Testis (tissue), 3 donors: ENCODE data around the gene SLC6A6. TPM values are rescaled to one million over a fixed set of nuclear protein-coding genes. Genes with fewer than 3 reads are reported as not detected.

Experiments
- DNase-seq: peaks from one replicate; pipeline ENCODE4 v3.0.0-alpha.2; 2019
- H3K27ac ChIP-seq, 2 donors: fragments of 200-600 bp; sonication (generic); one replicate each; pipeline ENCODE4 v1.5.1; 2019
- H3K27me3 ChIP-seq: fragments of 200-600 bp; sonication (generic); one replicate; pipeline ENCODE4 v1.5.1; 2019
- H3K36me3 ChIP-seq: fragments of 200-600 bp; sonication (generic); one replicate; pipeline ENCODE4 v1.5.1; 2017; ENCODE audit warnings: low read depth; ENCODE audit errors: missing control alignments
- H3K4me1 ChIP-seq: fragments of 200-600 bp; sonication (generic); one replicate; pipeline ENCODE4 v1.5.1; 2019
- H3K4me3 ChIP-seq, 2 donors: fragments of 200-600 bp; sonication (generic); one replicate each; pipeline ENCODE4 v1.5.1; 2017 to 2019
- H3K9me3 ChIP-seq: fragments of 200-600 bp; sonication (generic); one replicate; pipeline ENCODE4 v1.5.1; 2017
- CTCF ChIP-seq, 3 experiments: fragments of 450-650 bp in 2 of 3; fragments of 200-600 bp in 1 of 3; sonication (generic) in 1 of 3; IDR thresholded peaks; one replicate each; pipeline ENCODE4 v1.5.1; 2016 to 2019; ENCODE audit warnings: antibody characterized with exemption in 3 of 3, mild to moderate bottlenecking in 2 of 3, moderate library complexity in 1 of 3
- POLR2A ChIP-seq: fragments of 450-650 bp; IDR thresholded peaks from one replicate; pipeline ENCODE4 v1.6.1; 2017; ENCODE audit warnings: antibody characterized with exemption, mild to moderate bottlenecking, moderate library complexity
- WGBS, 2 donors: methylation state at CpG; one replicate each; pipeline ENCODE4 v1.1.5; 2018; 5-methylcytosine and 5-hydroxymethylcytosine counted together
- intact Hi-C: fragments of 100-400 bp; cut with DNase I; formaldehyde crosslinking; loops from one replicate; pipeline ENCODE4 v1.15.1; 2023; ENCODE audit warnings: low total_unique reads
- polyA plus RNA-seq: library from polyadenylated mRNA; stranded (reverse); fragments of 350-450 nt; fragmentation: Illumina TruSeq; extraction: RNeasy Lipid Tissue Mini Kit (QIAGEN cat#74804); gene quantifications from one replicate; pipeline ENCODE4 v1.2.3, GENCODE V29; 2014; ENCODE audit warnings: low read depth, low replicate concordance; ENCODE audit not compliant: insufficient read depth
- total RNA-seq, 2 donors: library from RNA; depleted of rRNA; stranded (reverse); fragments of >200 nt; gene quantifications; one replicate each; pipeline ENCODE4 v1.2.3, GENCODE V29; 2016

SLC6A6 gene
- total and polyA plus RNA-seq, 3 donors from 2014 or later, result 9.7 to 14.9 (median 13.7) TPM

GRCh38 chr3:14397940-14398796, 4.2 kb upstream of the SLC6A6 start:
- H3K36me3 ChIP-seq, result no peaks in the 10 kb centered on the region
- no peaks in the 10 kb centered on the region for H3K27me3 ChIP-seq
- H3K4me1 ChIP-seq, result peaks cover 4% of the 10 kb centered on the region
- TF ChIP-seq POLR2A (no peak), CTCF (IDR thresholded peaks at IDR 0.05) (no peak)
- no peak overlapping the region for H3K27ac ChIP-seq
- 65 to 70% methylated on average over 12 to 14 of the region's 14 CpGs for WGBS, 2 donors
- H3K9me3 ChIP-seq, result no peaks in the 10 kb centered on the region
- no peak overlapping the region for H3K4me3 ChIP-seq
- intact Hi-C loops, result no loop called here
- DNase-seq, result no peak

- no peaks in the 10 kb centered on the region for H3K9me3 ChIP-seq
- 86 to 88% methylated on average over 1 to 2 of the region's 2 CpGs for WGBS, 2 donors
- H3K4me3 ChIP-seq, result no peak overlapping the region
- intact Hi-C loops, result no loop called here
- peaks cover 4% of the 10 kb centered on the region for H3K4me1 ChIP-seq
- DNase-seq, result no peak
- no peaks in the 10 kb centered on the region for H3K36me3 ChIP-seq
- no peak overlapping the region for H3K27ac ChIP-seq
- H3K27me3 ChIP-seq, result no peaks in the 10 kb centered on the region
- TF ChIP-seq POLR2A (no peak), CTCF (IDR thresholded peaks at IDR 0.05) (no peak)
Observed at GRCh38 chr3:14398797-14399106, 3.7 kb upstream of the SLC6A6 start.

- Histone ChIP-seq H3K36me3 (no peaks in the 10 kb centered on the region), H3K9me3 (no peaks in the 10 kb centered on the region), H3K27me3 (no peaks in the 10 kb centered on the region), H3K27ac (peak overlapping the region; percentile 35 to 73), H3K4me1 (peaks cover 9% of the 10 kb centered on the region), H3K4me3 (peak overlapping the region; percentile 60 to 67)
- intact Hi-C loops, result loop anchor here (10.0 kb wide), 1 partner anchor 53 kb away; no protein-coding TSS in a partner anchor
- DNase-seq, result no peak
- WGBS, 2 donors, result 32 to 36% methylated on average over 20 to 22 of the region's 22 CpGs
- TF ChIP-seq CTCF (IDR thresholded peaks at IDR 0.05), result no peak
- TF ChIP-seq POLR2A, result no peak
Observed at GRCh38 chr3:14401692-14402303, 608 bp upstream of the SLC6A6 start.

GRCh38 chr3:14403619-14404155, 1.3 kb downstream of the SLC6A6 start:
- Histone ChIP-seq H3K4me1 (peaks cover 9% of the 10 kb centered on the region), H3K36me3 (no peaks in the 10 kb centered on the region), H3K27me3 (no peaks in the 10 kb centered on the region), H3K4me3 (peak overlapping the region; percentile 60 to 67), H3K9me3 (no peaks in the 10 kb centered on the region), H3K27ac (peak overlapping the region in 1 of 2 donors; percentile 1)
- TF ChIP-seq POLR2A, result no peak
- intact Hi-C loops, result loop anchor here (10.0 kb wide), 1 partner anchor 51 kb away; no protein-coding TSS in a partner anchor
- peak; percentile 41 for DNase-seq
- 7 to 8% methylated on average over 9 to 12 of the region's 12 CpGs for whole genome bisulfite sequencing, 2 donors

- intact Hi-C loops, result loop anchor here (10.0 kb wide), 1 partner anchor 51 kb away; no protein-coding TSS in a partner anchor
- no peak for TF ChIP-seq CTCF (IDR thresholded peaks at IDR 0.05)
- TF ChIP-seq POLR2A, result no peak
- H3K36me3 ChIP-seq, result no peaks in the 10 kb centered on the region
- no peaks in the 10 kb centered on the region for H3K27me3 ChIP-seq
- no peaks in the 10 kb centered on the region for H3K9me3 ChIP-seq
- H3K4me3 ChIP-seq, result peak overlapping the region; percentile 60 to 67
- H3K4me1 ChIP-seq, result peaks cover 9% of the 10 kb centered on the region
- 15 to 22% methylated on average over 3 of the region's 3 CpGs for WGBS, 2 donors
- peak overlapping the region in 1 of 2 donors; percentile 1 for H3K27ac ChIP-seq
- no peak for DNase-seq
Observed at GRCh38 chr3:14404186-14404585, 1.8 kb downstream of the SLC6A6 start.
